ENCODE results near the gene GPHA2.

The GPHA2 gene

DNA sequence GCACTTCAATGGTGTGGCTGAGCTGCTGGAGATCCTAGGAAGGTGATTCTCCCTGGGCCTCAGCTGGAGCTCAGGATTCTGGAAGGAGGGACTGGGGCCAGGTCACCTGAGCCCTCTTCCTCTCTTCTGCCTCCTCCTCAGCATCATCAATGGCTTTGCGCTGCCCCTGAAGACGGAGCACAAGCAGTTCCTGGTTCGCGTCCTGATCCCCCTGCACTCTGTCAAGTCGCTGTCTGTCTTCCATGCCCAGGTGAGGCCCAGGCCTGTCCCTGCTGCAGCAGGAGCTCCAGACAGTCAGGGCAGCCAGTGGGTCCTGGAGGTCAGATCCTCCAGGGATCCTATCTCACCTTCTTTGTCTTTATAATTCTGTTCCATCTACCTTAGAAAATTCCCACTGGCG is 5.4 kb downstream of the GPHA2 start:
- DNase-seq (ENCODE audit: low read depth): no peak

DNA sequence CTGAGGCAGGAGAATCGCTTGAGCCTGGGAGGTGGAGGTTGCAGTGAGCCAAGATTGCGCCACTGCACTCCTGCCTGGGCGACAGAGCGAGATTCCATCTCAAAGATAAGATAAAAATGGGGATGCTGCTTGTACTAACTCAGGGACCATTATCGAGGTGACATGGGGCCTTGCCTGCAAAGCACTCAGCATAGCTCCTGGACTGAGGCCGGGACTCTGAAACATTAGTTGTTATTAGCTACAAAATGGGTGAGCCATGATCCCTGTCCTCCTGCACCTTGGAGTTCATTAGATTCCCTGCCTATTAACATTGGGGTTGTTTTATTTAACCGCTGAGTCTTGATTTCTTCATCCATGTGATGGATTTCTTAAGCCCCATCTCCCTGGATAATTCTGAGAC is 6.1 kb downstream of the GPHA2 start:
- no peak for DNase-seq (ENCODE audit: low read depth)

DNA sequence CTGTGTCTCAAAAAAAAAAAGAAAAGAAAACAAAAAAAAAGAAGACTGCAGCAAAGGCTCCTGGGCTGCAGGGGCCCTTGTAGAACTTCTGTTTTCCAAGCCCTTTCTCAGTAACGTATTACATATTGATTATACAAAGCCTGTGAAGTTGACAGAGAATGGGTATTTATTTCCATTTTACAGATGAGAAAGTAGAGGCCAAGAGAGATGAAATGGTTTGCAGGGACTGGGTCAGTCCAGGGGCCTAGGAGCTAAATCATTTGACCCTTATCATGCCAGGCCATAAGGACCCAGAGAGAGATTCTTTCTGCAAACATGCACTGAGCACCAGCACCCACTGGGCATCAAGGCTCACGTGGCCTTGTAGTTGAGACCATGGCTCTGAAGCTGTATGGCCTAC is 6.7 kb downstream of the GPHA2 start:
- DNase-seq (ENCODE audit: low read depth): no peak

DNA sequence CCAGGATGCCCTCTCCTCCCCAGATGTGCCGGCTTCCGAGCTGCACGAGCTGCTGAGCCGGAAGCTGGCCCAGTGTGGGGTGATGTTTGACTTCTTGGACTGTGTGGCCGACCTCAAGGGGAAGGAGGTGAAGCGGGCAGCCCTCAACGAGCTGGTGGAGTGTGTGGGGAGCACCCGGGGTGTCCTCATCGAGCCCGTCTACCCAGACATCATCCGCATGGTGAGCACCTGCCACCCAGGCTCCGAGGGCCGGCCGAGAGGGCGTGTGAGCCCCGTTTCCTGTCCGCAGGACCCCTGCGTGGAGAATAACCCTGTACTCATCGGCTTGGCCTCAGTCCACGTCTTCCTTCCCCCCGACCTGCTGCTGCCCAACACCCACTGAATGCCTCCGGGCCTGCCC is 9.0 kb downstream of the GPHA2 start:
- DNase-seq (ENCODE audit: low read depth): no peak

DNA sequence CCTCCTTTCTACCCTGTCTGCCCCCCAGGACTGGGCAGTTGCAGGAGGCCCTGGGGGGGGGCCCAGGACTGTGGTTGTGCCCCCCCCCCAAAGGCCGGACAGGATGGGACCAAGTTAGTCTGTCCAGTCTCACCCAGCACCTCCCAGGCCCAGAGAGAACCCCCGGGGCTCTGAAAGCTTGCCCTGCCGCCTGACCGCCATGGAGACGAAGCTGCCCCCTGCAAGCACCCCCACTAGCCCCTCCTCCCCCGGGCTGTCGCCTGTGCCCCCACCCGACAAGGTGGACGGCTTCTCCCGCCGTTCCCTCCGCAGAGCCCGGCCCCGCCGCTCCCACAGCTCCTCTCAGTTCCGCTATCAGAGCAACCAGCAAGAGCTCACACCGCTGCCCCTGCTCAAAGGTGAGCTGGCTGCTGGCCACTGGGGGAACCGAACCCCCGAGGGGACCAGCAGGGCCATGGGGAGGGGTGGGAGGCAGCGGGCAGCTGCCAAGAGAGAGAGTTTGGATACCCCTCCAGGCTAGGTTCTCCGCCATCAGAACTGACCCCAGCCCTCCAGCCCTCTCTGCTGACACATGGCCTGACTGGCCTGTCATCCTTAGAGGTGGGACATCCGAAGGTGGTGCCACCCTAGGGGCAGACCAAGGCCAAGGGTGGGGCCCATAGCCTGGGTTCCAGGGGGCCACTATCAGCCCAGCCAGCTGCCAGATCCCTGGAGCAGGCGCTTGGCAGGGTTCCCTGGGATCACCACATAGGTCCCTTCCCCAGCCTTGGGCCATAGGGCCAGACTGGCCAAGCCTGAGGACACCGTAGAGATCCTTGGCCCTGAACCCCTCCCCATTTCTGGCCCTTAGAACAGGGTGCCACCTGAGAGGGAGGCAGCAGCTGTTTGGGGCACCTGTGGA is 9.9 kb downstream of the GPHA2 start:
- DNase-seq (ENCODE audit: low read depth): no peak

DNA sequence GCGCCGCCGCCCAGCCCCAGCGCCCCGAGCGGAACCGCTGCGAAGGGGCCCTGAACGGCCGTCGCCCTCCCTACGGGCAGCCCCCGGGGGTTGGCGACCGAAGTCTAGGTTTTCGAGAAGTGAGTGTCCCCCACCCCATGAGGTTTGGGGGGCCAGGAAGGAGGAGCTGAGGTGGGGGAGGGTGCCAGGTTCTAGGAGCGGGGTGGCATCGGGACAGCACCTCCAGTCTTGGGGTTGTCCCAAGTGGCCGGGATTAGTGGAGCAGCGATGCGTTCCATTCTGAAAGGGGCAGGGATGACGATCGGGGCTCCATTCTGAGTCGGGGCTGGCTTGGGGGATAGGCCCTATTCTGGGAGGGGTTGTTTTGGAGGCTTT is 10.8 kb downstream of the GPHA2 start:
- DNase-seq (ENCODE audit: low read depth): no peak

DNA sequence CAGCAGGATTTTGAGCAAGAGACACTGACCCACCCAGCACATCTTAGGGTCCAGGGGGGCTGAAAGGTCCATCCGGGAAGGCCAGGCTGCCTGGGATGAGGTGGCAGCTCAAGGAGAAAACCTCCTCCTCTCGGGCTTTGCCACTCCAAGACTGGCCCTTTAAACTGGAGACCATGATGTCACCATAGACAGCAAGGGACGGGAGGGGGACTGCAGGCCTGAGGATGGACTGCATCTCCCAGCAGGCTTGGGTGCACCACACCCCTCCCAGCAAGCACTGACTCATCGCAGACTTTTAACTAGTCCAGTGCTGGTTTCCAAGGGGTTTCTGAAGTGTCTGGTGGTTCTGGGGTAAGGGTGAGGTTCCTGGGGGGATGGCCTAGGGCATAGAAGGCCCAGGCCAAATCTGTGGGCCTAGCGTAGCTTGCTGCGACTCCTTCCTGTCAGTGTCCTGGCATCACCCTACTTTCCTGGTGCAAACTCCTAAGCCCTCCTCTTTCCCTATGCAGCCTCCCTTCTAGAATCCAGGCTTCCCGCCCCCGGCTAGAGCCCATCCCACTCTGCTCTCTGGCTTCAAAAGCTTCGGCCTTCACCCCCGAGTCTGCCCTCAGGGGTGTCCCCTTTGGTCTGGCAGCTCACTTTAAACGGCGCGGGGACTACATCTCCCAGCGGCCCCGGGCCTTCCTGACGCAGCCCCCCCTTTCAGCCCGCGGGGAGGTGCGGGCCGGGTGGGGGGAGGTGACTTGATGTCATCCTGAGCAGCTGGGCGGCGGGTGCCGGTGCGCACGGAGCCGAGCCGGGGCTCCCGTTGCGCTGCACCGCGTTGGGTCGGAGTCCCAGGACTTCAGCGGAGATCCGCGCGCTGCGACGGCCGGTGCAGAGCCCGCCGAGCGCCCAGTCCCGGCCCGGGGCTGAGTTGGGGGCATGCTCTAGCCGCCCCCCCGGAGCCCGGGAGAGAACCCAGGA is 11.5 kb downstream of the GPHA2 start, which contains the start of gene PPP2R5B:
Gene PPP2R5B (plus strand): TSS at position 746 of the 966 bp plus-strand sequence. CDS start 1,046 bp downstream, outside the sequence.
- peak; percentile 75 for DNase-seq (ENCODE audit: low read depth)

DNA sequence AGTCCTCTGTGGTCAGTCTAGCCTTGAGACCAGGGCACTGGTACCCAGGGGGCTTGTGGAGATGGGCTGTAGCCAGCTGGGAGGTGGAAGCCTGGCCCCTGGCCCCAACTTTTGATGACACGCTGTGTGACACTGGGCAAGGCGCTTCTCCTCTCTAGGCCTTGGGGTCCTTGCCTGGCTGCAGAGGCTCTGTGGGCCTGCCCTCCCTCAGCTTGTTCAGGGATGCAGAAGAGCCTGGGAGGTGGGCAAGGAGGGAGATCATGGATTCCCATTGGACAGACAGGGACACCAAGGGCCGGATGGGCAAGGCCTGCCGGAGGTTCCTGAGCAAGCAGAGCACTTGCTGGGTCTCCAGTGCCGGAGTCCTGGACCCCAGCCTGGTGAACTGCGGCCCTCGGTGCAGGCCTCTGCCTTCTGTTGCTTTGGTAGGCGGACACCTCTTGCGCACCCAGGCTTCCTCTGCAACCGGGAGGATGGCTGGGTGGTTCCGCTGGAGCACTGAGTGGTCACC is 12.5 kb downstream of the GPHA2 start:
- DNase-seq (ENCODE audit: low read depth): no peak

DNA sequence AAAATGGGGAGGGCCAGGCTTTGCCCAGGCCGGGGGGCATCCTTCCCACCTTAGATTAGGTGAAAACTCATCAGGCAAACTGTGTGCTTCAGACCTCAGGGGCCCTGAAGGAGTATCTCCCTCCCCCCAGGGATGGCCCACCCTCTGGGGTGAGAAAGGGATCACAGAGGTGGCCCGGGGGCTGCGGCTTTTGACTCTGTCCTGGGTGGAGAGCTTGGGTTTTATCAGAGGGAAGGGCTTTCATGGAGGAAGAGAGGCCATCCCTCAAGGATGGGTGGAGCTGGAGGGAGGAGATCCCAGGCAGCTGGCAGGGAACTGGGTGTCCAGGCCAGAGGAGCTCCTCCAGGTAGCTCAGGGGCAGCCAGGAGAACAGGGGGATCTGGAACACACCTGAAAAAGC is 14.3 kb downstream of the GPHA2 start:
- DNase-seq (ENCODE audit: low read depth): no peak

DNA sequence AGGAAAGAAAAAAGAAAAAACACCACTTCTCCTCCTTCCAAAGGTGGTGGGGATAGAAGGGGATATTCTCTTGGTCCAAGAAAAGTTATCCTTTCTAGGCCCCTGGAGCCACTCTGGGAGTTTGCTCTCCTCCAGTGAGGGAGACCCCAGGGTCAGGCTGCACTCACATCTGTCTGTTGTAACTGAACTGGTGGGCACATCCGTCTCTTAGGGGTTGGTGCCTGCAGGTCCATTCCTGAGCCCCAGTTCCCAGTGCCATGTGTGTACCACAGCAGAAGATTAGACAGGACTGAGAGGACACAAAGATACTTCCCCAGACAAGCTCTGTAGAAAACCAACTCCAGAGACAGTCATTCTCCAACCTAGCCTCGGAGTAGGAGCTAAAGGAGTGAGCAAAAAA is 15.6 kb downstream of the GPHA2 start:
- DNase-seq (ENCODE audit: low read depth): no peak

DNA sequence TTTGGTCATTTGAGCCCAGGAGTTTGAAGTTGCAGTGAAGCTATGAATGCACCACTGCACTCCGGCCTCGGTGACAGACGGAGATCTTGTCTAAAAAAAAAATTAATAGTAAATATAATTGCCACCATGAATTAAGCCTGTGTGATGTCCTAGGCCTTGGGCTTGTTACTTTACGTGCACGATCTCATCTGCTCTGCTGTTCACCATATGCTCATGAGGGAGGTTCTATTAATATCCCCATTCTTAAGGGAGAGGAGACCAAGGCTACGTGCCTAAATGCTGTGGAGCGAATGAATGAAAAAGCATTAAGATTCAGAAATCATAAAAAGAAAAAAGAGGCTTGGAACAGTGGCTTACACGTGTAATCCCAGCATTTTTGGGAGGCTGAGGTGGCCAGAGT is 16.1 kb downstream of the GPHA2 start:
- no peak for DNase-seq (ENCODE audit: low read depth)

DNA sequence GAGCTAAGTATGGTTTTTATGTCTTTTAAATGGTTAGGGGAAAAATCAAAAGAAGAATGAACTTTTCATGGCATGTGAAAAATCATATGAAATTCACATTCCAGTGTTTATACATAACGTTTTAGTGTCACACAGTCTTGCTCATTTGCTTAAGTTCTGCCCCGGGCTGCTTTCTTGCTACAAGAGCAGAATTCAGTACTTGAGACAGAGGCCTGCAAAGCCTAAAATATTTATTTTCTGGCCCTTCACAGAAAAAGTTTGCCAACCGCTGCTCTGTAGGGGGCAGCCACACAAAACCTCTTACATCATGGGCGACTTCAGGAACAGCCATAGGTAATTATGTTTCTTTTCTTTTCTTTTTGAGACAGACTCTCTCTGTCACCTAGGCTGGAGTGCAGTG is 17.7 kb downstream of the GPHA2 start:
- DNase-seq (ENCODE audit: low read depth): no peak

DNA sequence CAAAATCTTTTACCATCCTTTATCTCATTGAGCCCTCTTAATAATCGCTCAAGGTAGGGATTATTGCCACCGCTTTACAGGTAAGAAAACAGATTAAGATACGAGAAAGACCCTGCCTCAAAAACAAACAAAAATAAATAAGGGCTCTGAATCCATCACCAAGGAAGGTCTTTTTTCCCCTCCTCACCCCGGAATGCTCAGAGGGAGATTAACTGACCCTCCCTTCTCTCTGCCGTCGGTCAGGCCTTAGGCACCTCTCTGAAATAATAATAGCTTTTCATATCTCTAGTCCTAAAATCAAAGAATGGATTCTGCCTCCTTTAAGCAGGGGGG is 18.1 kb downstream of the GPHA2 start:
- no peak for DNase-seq (ENCODE audit: low read depth)

DNA sequence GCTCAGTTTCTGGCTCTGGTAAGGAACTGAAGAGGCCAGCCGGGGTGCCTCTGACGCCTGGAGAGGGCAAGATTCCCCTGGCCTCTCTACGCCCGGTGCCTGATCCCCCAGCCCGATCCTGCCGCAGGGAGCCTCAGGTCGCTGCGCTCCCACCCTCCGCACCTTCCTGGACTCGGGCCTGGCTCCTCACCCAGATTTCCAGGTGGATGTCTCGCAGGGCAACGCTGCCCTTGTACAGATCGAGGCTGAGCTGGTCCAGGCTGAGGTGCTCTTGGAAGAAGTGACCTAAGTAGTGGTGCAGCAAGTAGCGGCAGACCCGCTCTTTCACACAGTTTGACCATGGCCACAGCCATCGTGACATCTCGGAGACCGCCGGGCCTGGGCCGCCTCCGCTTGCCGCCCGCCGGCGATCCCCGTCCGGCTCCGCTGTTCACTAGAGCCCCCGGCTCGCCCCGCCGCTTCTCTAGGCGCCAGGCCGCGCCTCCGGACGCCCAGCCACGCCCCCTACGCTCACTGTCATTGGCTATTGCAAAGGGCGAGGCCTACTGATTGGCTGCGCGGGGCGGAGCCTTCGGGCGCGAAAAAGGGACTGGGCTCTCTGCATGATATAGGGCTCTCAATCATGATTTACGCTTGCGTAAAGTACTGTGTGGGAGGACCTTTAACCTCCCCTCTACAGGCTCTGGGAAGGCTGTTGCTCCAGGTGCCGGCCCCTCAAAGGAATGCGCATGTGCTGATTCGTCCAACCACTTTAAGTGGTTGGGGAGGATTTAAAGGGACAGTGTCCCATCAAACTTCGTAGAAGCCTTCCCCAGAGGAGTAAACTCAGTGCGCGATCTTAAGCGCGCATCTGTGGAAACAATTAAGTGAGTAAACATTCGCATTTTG is 18.7 kb downstream of the GPHA2 start, which contains the start of gene ATG2A:
Gene ATG2A (minus strand): TSS at position 435 of the 888 bp plus-strand sequence. CDS start 74 bp downstream, at position 361.
- DNase-seq (ENCODE audit: low read depth): peak; percentile 98

DNA sequence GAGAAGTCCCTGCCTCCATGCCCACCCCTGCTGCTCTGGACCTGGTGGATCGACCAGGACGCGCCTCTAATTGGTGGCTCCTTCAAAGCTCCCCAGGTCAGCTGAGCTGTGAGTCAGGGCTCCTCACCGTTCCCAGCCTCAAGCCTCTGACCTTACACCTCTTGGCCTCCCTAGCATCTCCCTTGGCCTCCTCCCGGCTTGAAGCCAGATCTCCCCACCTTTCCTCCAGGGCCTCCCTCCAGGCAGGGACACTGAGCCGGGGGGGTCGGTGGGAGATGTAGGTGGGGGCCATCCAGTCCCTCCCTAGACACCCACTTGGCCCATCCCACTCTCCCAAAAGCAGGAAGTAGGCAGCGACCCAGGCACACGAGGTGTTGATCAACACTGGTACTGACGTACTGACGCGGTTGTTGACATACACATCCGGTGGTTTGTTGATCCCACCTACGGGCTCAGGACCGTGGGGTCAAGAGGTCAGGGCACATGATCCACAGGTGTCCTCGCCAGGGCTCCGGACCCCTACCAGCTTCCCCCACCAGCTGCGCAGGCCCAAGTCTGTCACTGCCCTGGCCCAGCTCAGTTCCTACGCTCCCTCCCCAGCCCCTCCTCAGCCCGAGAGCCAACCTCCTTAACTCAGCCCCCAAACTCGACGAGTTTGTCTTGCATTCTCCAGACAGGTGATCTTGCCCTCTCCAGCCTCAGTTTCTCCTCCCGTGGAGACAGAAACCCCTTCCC is 19.5 kb downstream of the GPHA2 start:
- DNase-seq (ENCODE audit: low read depth): no peak

DNA sequence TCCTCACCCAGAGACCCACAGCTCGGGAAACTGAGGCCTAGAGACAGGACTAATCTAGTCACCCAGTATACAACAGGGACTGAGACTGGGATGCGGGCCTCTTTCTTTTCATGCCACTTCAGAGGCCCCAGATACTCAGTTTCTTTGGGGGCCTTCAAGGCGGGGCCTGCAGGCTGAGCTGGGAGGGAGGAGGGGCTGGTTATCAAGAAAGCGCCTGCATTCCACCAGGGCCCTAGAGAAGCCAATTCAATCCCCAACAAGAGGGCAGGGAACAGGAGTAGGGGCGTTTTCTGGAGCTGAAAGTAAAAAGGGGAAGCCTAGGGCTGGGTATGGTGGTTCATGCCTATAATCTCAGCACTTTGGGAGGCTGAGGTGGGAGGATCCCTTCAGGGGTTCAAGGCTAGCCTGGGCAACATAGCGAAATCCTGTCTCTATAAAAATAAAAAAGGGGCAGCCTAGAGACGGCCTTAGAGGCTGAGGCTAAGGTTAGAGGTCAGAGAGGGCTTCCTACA is 20.3 kb downstream of the GPHA2 start:
- no peak for DNase-seq (ENCODE audit: low read depth)

DNA sequence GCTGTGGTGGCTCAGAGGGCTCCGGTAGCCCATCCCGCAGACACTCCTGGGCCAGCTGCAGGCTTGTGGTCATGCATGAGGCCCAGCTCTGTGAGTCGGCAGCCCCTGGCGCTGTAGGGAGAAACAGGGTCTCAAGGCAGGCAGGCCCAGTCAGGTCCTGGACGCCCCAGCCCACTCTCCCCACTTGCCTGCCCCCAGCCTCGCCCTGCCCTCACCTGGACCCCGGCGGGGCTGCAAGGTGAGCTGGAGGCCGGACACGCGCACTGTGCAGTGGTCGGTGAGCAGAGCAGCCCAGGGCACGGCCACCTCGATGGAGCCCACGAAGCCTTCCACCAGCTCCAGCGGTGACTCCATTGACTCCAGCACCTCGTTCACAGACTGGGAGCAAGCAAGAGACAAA is 21.6 kb downstream of the GPHA2 start:
- no peak for DNase-seq (ENCODE audit: low read depth)

DNA sequence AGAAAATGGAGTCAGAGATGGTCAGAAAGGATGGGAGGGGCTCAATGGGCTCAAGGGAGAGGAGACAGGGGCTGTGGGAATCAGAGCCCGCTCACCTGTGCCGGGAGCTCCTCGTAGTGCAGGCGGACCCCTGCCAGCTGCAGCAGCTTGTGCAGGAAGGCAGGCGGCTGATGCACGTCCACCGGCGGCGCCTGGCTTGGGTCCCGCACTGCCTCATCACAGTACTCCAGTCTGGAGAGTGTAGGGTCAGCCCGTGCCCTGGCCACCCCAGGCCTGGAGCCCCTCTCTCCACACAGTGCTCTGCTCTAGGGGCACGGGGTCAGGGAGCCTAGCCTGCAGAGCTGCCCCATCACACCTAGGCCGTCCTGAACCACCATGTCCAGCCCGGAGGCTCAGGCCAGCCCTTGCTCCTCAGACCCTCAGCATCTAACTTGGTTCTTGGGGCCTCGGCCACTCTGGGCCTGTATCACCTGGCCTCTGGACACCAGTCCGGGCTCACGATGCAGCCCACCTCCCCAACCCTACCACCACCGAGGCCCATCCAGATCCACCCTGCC is 22.4 kb downstream of the GPHA2 start:
- no peak for DNase-seq (ENCODE audit: low read depth)

DNA sequence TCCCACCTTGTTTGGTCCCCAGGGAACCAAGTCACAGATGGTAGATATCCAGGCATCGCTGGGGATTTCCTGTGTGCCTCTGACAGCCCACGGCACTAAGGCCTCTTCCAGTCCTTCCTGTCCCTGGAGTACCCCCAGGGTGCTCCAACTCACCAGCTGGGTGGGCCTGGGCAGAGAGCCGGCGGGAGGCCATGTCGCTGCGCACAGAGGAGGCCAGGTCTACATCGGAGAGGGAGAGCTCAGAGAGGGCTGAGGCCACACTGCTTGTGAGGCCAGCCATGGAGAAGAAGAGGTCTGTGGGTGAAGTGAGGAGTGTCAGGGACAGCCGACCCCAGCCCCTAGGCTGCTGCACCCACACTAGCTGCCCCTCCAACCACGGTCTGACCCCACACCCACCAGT is 24.0 kb downstream of the GPHA2 start:
- no peak for DNase-seq (ENCODE audit: low read depth)

DNA sequence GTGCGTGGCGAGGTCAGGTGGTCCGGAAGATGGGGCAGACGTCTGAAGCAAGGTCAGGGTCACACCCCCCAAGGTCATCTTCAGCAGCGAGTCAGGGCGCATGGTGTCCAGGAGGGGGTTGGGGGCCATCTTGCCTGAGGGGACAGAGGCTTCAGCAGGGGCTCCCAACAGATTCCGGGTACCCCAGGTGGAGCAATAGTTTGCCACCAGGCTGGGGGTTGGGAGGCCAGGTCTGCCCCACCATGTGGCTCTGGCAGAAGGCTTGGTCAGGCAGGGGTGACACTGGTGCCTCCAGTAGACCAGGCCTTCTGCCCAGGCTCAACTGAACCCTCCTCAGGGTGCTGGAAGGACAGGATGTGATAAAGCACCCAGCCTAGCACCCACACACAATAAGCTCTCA is 24.6 kb downstream of the GPHA2 start:
- DNase-seq (ENCODE audit: low read depth): no peak
